Activated CD4-positive, CD25-positive, alpha-beta regulatory T cell (primary cell): ENCODE results near the gene PRIMPOL.

Experiments used
- DNase-seq, 4 experiments: peaks; one replicate each; lab custom pipeline; 2025; lab: John Stamatoyannopoulos, UW

The PRIMPOL gene

GRCh38 chr4:184668511-184669114 is 19.1 kb downstream of the PRIMPOL start:
- no peak for DNase-seq

GRCh38 chr4:184669251-184669650 is 19.7 kb downstream of the PRIMPOL start:
- no peak for DNase-seq

- no peak for DNase-seq
Observed at GRCh38 chr4:184671101-184671500, 21.6 kb downstream of the PRIMPOL start.

- no peak for DNase-seq
Observed at GRCh38 chr4:184672741-184673140, 23.2 kb downstream of the PRIMPOL start.

GRCh38 chr4:184674011-184674410 is 24.5 kb downstream of the PRIMPOL start:
- no peak for DNase-seq

DNA sequence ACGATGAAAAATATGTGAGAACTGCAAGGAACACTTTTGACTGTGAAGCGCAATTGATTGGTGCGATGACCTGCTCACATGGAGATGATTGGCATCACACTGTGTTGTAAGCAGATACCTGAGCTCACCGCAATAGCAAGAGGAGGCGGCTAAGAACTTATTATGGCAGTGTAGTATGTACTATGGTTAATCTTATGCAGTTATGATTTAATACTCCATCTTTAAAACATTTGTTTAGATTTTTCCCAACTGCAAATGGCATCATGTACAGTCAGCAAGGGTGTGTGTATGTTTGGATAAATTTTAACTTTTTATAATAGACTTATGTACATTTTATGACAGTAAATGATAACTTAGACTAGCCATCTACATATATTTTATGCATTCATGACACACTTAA is 25.5 kb downstream of the PRIMPOL start:
- DNase-seq: no peak

DNA sequence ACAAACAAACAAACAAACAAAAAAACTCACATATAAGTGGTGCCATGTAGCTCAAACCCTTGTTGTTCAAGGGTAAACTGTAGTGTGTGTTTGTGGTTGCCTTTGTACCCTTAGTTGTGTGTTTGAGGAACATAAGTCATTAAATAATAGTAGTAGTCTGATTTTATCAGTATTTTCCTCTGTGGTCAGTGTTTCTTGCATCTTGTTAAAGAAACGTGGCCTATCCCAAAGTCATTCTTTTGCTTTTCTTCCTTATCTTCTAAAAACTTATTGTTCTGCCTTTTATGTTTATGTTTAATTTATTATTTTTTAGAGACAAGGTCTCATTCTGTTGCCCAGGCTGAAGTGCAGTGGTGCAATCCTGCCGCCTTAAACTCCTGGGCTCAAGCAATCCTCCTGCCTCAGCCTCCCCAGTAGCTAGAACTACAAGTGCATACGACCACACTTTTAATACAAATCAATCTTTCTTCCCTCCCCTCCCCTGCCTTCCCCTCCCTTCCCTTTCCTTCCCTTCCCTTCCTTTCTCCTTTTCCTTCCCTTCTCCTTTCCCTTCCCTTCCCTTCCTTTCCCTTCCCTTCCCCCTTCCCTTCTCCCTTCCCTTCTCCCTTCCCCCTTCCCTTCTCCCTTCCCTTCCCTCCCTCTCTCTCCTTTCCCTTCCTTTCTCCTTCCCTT is 26.4 kb downstream of the PRIMPOL start:
- DNase-seq: no peak

GRCh38 chr4:184680698-184681097 is 31.2 kb downstream of the PRIMPOL start:
- DNase-seq: no peak

- DNase-seq: no peak
Observed at GRCh38 chr4:184681916-184682315, 32.4 kb downstream of the PRIMPOL start.

- DNase-seq: no peak
Observed at GRCh38 chr4:184684491-184685189, 35.1 kb downstream of the PRIMPOL start.

DNA sequence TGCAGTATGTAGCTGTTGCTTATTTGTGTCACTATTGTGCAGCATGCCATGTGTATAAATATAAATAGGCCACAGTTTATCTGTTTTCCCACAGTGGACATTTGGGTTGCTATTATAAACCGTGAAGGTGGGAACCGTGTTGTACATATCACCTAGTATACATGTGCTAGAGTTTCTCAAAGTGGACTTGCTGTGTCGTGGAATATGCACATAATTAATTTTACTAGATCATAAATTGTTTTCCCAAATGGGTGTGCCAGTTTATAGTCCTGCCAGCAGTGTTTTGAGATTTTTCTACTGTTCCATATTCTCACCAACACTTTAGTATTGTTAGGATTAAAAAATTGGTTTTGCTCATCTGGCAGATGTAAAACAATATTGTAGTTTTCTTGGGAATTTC is 38.5 kb downstream of the PRIMPOL start:
- no peak for DNase-seq

DNA sequence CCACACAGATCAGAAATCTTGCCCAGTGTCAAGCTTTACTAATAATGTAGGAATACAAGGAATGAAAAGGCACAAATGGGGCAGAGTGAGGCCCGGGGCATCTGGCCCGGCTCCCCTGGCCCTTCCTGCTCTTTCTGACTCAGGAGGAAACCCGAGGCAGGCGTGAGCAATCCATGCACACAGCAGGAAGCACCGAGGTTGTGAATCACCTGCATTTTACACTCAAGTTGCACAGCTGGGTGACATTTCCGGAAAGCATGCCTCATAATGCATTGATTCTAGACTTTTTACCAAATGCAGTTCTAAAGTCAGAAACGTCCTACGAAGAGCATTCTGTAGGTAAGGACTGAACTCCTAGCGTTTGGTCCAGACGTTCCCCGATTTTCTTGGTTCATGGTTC is 38.9 kb downstream of the PRIMPOL start:
- no peak for DNase-seq

DNA sequence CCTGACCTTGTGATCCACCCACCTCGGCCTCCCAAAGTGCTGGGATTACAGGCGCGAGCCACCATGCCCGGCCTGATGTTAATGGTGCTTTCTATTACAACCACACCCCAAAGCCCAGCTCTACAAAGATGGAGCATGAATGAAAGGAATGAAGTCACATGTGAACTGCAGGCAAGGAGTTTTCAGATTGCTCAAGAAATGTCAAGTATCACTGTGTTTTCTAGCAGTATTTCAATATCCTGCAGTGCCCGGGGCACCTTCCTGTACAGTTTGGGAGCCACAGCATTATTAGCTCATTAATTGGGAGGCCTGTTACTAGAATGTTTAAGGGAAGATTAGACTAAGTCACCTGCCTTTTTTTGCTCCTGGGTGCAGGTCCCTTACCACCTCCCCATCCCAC is 40.1 kb downstream of the PRIMPOL start:
- no peak for DNase-seq

DNA sequence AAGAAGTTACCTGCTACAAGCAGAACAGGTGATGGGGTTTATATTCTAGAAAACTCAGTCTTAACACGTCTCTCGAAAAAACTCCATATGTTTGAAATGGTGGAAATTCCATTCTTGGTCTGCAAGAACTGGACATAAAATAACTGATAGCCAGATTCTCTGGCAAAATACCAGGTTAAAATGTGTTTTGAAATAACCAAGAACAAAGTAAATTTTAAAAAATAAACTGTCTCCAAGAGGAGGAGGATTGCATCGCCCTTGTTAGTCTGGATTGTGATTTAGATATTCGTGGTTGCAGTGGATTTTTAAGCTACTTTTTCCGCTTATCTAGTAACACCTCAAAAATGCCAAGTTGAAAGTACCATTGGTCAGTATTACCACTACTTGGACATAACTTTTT is 43.5 kb downstream of the PRIMPOL start:
- DNase-seq: no peak

- DNase-seq: no peak
Observed at GRCh38 chr4:184694412-184694956, 44.9 kb downstream of the PRIMPOL start.

GRCh38 chr4:184695178-184695896 is 45.8 kb downstream of the PRIMPOL start:
- DNase-seq: no peak

- no peak for DNase-seq
Observed at GRCh38 chr4:184697956-184698355, 48.4 kb downstream of the PRIMPOL start.

DNA sequence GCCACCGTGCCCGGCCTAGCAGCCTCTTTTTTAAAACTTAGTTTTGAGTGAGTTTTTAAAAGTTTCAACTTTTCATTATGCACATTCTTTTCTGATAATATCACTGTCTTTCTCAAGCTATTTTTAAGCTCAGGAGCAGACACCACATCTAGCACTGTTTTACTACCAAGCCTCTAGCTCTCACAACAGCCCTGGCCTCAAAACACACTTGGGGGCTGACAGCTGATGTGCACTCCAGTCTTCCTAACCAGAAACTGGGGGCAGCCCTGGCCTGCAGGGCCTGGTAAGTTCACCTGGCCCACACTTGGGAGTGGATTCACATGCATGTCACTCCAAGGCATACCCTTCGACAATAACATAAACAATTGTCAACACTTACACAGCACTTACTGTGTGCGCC is 50.4 kb downstream of the PRIMPOL start:
- no peak for DNase-seq

- no peak for DNase-seq
Observed at GRCh38 chr4:184702114-184702513, 52.6 kb downstream of the PRIMPOL start.

DNA sequence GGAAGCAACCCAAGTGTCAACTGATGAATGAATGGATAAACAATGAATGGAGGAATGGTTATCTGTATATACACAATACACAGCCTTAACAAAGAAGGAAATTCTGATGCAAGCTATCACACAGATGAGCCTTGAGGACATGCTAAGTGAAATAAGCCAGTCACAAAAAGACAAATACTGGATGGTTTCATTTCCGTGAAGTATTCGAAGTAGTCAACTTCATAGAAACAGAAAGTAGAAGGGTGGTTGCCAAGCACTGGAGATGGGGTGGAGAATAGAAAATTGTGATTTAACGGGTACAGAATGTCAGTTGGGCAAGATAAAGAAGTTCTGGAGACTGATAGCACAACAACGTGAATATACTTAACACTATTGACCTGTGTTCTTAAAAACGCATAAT is 56.2 kb downstream of the PRIMPOL start:
- no peak for DNase-seq

DNA sequence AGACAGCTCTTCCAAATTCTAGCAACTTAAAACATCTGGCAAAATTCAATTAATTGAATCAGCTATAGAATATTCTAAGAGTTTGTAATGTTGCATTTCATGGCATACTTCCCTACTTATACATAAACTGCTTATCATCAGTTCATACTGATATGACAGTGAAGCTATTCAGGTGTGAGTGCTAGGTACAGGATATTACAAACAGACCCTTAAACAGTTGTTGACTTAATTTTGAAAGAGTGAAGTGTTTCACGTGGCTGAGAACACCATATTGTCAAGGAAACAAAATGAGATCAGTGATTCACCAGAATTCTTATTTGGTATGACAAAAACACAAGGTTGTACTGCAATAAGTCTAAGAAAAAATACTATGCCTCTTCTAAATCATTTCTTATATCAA is 56.9 kb downstream of the PRIMPOL start:
- no peak for DNase-seq

DNA sequence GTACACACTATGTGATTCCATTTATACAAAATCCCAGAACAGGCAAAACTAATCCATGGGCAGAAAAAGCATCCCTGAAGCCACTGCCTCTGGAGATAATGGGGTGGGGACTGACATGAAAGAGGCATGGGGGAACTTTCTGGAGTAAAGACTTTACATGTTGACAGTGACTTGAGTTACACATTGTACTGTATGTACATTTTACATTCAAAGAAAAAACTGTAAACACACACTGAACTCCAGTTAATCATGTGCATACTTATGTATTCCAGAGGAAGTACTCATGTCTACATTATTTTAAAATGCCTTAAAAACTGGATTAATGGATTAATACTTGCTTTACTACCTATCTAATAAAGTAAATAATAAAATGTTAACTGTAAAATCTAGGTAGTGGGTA is 62.8 kb downstream of the PRIMPOL start:
- DNase-seq: no peak

- no peak for DNase-seq
Observed at GRCh38 chr4:184713887-184714286, 64.3 kb downstream of the PRIMPOL start.
